GM12875 (cell line): ENCODE measurements around the gene KBTBD13.
"Not testable (repeated sequence)": the region's sequence is repeated elsewhere in the genome, so short reads cannot be mapped to it uniquely, and the experiment has no call there.

Source experiments
- H3K4me3 ChIP-seq: one replicate; pipeline ENCODE4 v1.5.1; 2011; ENCODE audit warnings: low read depth, low read length, control low read depth
- CTCF ChIP-seq: IDR thresholded peaks from 2 replicates; pipeline ENCODE4 v1.5.1; 2011; ENCODE audit warnings: low read depth, mild to moderate bottlenecking, control low read depth, inconsistent platforms, low read length, moderate library complexity, borderline replicate concordance; ENCODE audit not compliant: insufficient read depth

KBTBD13 gene

GRCh38 chr15:65087873-65088642 lies 11.5 kb downstream of the KBTBD13 start:
- no peak for TF ChIP-seq CTCF

GRCh38 chr15:65088643-65089021 lies 12.1 kb downstream of the KBTBD13 start:
- no peak overlapping the region for H3K4me3 ChIP-seq
- no peak for TF ChIP-seq CTCF

More at GRCh38 chr15:65087873-65088642, 11.5 kb downstream of the KBTBD13 start:
- no peak overlapping the region for H3K4me3 ChIP-seq

GRCh38 chr15:65089206-65089824 lies 12.8 kb downstream of the KBTBD13 start:
- no peak for TF ChIP-seq CTCF
- H3K4me3 ChIP-seq: no peak overlapping the region

GRCh38 chr15:65091946-65092770 lies 15.6 kb downstream of the KBTBD13 start:
- no peak for TF ChIP-seq CTCF
- no peak overlapping the region for H3K4me3 ChIP-seq

GRCh38 chr15:65092911-65093792 lies 16.6 kb downstream of the KBTBD13 start:
- H3K4me3 ChIP-seq: no peak overlapping the region
- no peak for TF ChIP-seq CTCF

GRCh38 chr15:65093793-65094170 lies 17.2 kb downstream of the KBTBD13 start:
- not testable (repeated sequence) for H3K4me3 ChIP-seq
